Ascending aorta (tissue), 2 donors: Measurements from ENCODE around the gene CCDC148. TPM values are rescaled to one million over a fixed set of nuclear protein-coding genes. Genes with fewer than 3 reads are reported as not detected.
"Not testable (repeated sequence)": the region's sequence is repeated elsewhere in the genome, so short reads cannot be mapped to it uniquely, and the experiment has no call there.

Experiments
- DNase-seq, 2 donors: peaks; one replicate each; pipeline ENCODE4 v3.0.0-alpha.2; 2019; ENCODE audit warnings: low spot score in 2 of 2
- H3K27ac ChIP-seq, 2 donors: fragments of 200-600 bp; sonication (generic); one replicate each; pipeline ENCODE4 v1.5.1; 2016 to 2017; ENCODE audit warnings: mild to moderate bottlenecking in 1 of 2
- H3K27me3 ChIP-seq: fragments of 200-600 bp; sonication (generic); one replicate; pipeline ENCODE4 v1.5.1; 2017
- H3K36me3 ChIP-seq, 2 donors: fragments of 200-600 bp; sonication (generic); one replicate each; pipeline ENCODE4 v1.5.1; 2016
- H3K4me1 ChIP-seq, 2 donors: fragments of 200-600 bp; sonication (generic); one replicate each; pipeline ENCODE4 v1.5.1; 2016 to 2017; ENCODE audit warnings: mild to moderate bottlenecking in 1 of 2
- H3K4me3 ChIP-seq, 2 donors: fragments of 200-600 bp; sonication (generic); one replicate each; pipeline ENCODE4 v1.5.1; 2016 to 2017; ENCODE audit warnings: mild to moderate bottlenecking in 1 of 2
- H3K9me3 ChIP-seq, 2 donors: fragments of 200-600 bp; sonication (generic); one replicate each; pipeline ENCODE4 v1.5.1; 2016
- intact Hi-C: fragments of 100-400 bp; cut with DNase I; formaldehyde crosslinking; loops from one replicate; pipeline ENCODE4 v1.15.1; 2023
- total RNA-seq: library from RNA; depleted of rRNA; stranded (reverse); fragments of >200 nt; gene quantifications from one replicate; pipeline ENCODE4 v1.1.0, GENCODE V29; 2016
- TF ChIP-seq, protein P1 (sequence below), 3 experiments: fragments of 200-600 bp in 2 of 3; fragments of 450-650 bp in 1 of 3; sonication (generic) in 2 of 3; IDR thresholded peaks; one replicate each; pipeline ENCODE4 v1.5.1; 2016 to 2019; ENCODE audit warnings: antibody characterized with exemption in 3 of 3, mild to moderate bottlenecking in 1 of 3, moderate library complexity in 1 of 3

The CCDC148 gene
- total RNA-seq, 1 donor from 2014 or later, result not detected

DNA sequence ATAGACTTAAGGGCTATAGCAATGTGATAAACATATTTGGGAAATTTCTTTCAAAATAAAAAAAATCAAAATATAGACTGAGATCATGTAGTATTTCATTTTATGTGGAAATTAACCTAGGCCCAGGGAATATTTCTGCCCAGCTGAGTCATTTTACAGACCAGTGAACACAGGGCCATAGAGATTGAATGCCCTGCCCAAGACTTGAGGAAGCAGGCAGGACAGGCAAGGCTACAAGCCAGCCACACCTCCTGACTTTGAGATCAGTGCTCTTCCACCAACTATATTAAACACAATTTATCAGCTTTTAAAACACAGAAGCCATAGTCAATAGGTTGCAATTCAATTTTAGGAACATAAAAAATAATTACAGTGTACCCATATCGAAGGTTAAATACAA lies 12.9 kb downstream of the CCDC148 start:
- DNase-seq, result no peak
- Histone ChIP-seq H3K27ac (no peak overlapping the region), H3K9me3 (no peaks in the 10 kb centered on the region), H3K27me3 (no peaks in the 10 kb centered on the region), H3K4me1 (no peaks in the 10 kb centered on the region), H3K36me3 (no peaks in the 10 kb centered on the region), H3K4me3 (no peak overlapping the region)
- TF ChIP-seq, protein P1, sequence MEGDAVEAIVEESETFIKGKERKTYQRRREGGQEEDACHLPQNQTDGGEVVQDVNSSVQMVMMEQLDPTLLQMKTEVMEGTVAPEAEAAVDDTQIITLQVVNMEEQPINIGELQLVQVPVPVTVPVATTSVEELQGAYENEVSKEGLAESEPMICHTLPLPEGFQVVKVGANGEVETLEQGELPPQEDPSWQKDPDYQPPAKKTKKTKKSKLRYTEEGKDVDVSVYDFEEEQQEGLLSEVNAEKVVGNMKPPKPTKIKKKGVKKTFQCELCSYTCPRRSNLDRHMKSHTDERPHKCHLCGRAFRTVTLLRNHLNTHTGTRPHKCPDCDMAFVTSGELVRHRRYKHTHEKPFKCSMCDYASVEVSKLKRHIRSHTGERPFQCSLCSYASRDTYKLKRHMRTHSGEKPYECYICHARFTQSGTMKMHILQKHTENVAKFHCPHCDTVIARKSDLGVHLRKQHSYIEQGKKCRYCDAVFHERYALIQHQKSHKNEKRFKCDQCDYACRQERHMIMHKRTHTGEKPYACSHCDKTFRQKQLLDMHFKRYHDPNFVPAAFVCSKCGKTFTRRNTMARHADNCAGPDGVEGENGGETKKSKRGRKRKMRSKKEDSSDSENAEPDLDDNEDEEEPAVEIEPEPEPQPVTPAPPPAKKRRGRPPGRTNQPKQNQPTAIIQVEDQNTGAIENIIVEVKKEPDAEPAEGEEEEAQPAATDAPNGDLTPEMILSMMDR (IDR thresholded peaks at IDR 0.05), result no peak
- intact Hi-C loops, result no loop called here

DNA sequence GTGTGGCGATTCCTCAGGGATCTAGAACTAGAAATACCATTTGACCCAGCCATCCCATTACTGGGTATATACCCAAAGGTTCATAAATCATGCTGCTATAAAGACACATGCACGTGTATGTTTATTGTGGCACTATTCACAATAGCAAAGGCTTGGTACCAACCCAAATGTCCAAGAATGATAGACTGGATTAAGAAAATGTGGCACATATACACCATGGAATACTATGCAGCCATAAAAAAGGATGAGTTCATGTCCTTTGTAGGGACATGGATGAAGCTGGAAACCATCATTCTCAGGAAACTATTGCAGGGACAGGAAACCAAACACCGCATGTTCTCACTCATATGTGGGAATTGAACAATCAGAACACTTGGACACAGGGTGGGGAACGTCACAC lies 17.5 kb downstream of the CCDC148 start:
- intact Hi-C loops, H3K4me3 ChIP-seq, H3K27ac ChIP-seq, DNase-seq, H3K4me1 ChIP-seq, H3K9me3 ChIP-seq, H3K27me3 ChIP-seq, H3K36me3 ChIP-seq: not testable (repeated sequence)

DNA sequence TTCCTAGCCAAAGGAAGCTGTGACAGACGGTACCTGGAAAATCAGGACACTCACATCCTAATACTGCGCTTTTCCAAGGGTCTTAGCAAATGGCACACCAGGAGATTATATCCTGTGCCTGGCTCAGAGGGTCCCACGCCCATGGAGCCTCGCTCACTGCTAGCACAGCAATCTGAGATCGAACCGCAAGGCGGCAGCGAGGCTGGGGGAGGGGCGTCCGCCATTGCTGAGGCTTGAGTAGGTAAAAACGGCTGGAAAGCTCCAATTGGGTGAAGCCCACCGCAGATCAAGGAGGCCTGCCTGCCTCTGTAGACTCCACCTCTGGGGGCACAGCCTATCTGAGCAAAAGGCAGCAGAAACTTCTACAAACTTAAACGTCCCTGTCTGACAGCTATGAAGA lies 22.8 kb downstream of the CCDC148 start:
- H3K4me1 ChIP-seq, H3K27ac ChIP-seq, H3K4me3 ChIP-seq, DNase-seq, H3K27me3 ChIP-seq, H3K36me3 ChIP-seq, intact Hi-C loops: not testable (repeated sequence)
- H3K9me3 ChIP-seq, result peaks cover 0 to 26% of the 10 kb centered on the region in 2 donors

DNA sequence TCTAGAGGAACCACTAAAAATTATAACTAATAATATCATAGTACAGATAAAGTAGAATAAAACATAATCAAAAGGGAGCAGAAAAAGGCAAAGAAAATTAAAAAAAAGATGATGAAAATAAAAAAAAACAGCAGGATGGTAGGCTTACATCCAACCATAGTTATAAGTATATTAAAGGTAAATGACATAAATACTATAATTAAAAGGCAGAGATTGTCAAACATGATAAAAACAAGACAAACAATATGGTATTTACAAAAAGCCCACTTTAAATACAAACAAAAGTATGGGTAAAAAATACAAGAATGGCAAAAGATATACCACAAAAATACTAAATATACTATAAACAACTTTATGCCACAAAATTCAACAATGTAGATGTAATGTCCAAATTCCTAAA lies 24.4 kb downstream of the CCDC148 start:
- no peaks in the 10 kb centered on the region for H3K27me3 ChIP-seq
- intact Hi-C loops, result no loop called here
- H3K4me3 ChIP-seq, result no peak overlapping the region
- peaks cover 0 to 26% of the 10 kb centered on the region in 2 donors for H3K9me3 ChIP-seq
- no peak overlapping the region for H3K27ac ChIP-seq
- no peaks in the 10 kb centered on the region for H3K4me1 ChIP-seq
- TF ChIP-seq, protein P1 (IDR thresholded peaks at IDR 0.05), result no peak
- H3K36me3 ChIP-seq, result no peaks in the 10 kb centered on the region
- no peak for DNase-seq

DNA sequence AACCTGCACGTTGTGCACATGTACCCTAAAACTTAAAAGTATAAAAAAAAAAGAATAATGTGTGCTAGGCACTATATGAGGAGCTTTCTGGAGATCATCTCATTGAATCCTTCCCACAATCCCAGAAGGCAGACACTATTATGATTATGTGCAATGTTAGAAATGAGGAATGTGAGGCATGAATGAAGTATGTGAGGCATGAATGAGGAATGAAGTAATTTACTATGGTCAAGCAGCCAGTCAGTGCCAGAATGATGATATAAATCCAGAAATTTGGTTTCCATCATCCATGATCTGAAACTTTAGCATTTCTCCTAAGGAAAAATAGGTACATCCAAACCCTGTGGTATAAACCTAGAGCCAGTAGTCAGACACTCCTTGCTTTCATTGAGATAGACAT lies 42.0 kb downstream of the CCDC148 start:
- intact Hi-C loops, result no loop called here
- Histone ChIP-seq H3K27ac (no peak overlapping the region), H3K27me3 (no peaks in the 10 kb centered on the region), H3K36me3 (no peaks in the 10 kb centered on the region), H3K9me3 (peaks cover 0 to 32% of the 10 kb centered on the region in 2 donors), H3K4me1 (no peaks in the 10 kb centered on the region), H3K4me3 (no peak overlapping the region)
- DNase-seq, result no peak
- TF ChIP-seq, protein P1 (IDR thresholded peaks at IDR 0.05), result no peak

DNA sequence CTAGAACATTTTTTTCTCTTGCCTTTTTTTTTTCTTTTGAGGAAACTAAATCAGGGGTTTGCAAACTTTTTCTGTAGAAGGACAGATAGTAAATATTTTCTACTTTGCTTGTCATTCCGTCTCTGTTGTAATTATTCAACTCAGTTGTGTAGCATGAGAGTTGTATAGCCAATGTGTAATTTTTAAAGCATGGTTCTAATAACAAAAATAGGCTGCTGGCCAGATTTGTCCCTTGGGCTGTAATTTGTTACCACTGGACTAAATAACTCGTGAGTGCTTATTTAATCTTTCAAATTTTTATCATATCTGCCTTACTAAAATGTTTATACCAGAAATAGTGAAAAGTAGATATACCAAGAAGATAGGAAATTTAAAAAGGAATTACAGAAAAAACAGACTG lies 43.0 kb downstream of the CCDC148 start:
- Histone ChIP-seq H3K36me3 (no peaks in the 10 kb centered on the region), H3K27ac (no peak overlapping the region), H3K4me3 (no peak overlapping the region), H3K9me3 (peaks cover 0 to 32% of the 10 kb centered on the region in 2 donors), H3K27me3 (no peaks in the 10 kb centered on the region), H3K4me1 (no peaks in the 10 kb centered on the region)
- intact Hi-C loops, result no loop called here
- TF ChIP-seq, protein P1 (IDR thresholded peaks at IDR 0.05), result no peak
- no peak for DNase-seq

DNA sequence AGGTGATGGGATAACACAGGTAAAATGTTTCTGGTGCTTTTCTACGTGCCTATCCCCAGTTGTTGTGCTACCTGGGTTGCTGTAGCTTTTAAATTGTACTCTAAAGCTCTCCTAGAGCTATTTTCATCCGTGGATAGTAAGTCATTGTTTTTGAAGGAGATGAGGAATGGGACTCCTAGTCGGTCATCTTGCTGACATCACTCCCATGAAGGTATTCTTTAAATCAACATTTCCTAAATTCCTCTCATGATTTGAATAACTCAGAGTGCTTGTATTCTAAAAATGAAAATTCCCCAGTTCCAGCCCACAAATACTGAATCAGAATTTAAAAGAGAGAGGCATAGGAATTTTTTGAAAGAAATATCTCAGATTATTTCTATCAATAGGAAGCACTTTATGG lies 44.3 kb downstream of the CCDC148 start:
- intact Hi-C loops, result no loop called here
- no peak overlapping the region for H3K4me3 ChIP-seq
- H3K27ac ChIP-seq, result no peak overlapping the region
- TF ChIP-seq, protein P1 (IDR thresholded peaks at IDR 0.05), result no peak
- no peaks in the 10 kb centered on the region for H3K4me1 ChIP-seq
- no peaks in the 10 kb centered on the region for H3K36me3 ChIP-seq
- H3K27me3 ChIP-seq, result no peaks in the 10 kb centered on the region
- DNase-seq, result no peak
- peaks cover 0 to 32% of the 10 kb centered on the region in 2 donors for H3K9me3 ChIP-seq
